ENCODE data around the gene MCIDAS. TPM values are rescaled to one million over a fixed set of nuclear protein-coding genes. Genes with fewer than 3 reads are reported as not detected.

Gene MCIDAS
- total and polyA plus RNA-seq, 2 of the 13 experiments (the other 11 are each of a cell fraction or from before 2014, with no cell fraction given), result not detected

DNA sequence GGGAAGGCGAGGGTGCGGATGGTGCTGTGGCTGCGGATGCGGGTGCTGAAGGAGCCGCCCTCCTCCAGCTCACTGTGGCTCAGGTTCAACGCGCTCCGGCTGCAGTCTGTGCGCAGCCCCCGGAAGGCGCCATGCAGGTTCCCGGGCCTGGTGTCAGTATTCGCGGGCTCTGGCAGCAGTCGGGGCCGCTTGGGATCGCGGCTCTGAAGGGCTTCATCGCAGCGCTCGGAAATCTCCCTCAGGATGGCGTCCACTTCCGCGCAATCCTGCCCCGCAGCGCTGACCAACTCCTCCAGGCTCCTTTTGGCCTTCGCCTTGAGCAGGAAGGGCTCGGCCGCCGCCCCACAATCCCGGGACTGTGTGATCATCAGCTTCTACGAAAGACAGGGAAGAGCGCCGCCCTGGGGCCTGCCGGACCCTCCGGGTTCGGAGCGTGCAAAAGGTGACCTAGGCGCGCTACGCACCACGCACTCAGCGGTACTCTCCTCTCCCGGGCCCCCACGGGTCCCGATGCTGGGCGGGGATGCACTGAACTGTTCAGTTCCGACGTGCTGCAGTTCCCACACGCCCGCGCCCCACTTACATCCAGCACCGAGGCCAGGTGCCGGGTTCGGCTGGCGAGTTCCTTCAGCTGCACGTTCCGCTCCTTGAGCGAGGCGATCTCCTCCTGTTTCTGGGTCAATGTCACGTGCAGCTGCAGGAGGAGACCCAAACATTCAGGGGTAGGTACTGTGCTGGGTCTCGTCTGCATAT lies 6.5 kb downstream of the MCIDAS start:
- H3K9ac ChIP-seq (ENCODE audit: insufficient read depth, low read depth, low read length), result no peak overlapping the region
- H3K9me3 ChIP-seq (ENCODE audit: low read length), result no peaks in the 10 kb centered on the region
- 86% methylated on average over 22 of the region's 62 CpGs for WGBS (ENCODE audit: low lambda C conversion rate)
- CTCF ChIA-PET (ENCODE audit: low intra/inter-chr PET ratio, low total read pairs), result no interaction called here
- H3K27ac ChIP-seq (ENCODE audit: extremely low read length, insufficient read depth, low read length), result no peak overlapping the region
- FAIRE-seq (no peak), DNase-seq (ENCODE audit: low spot score) (no peak), ATAC-seq (no peak)
- POLR2A ChIA-PET, result no interaction called here
- TF ChIP-seq RARG (CRISPR knock-in tag; IDR thresholded peaks at IDR 0.05; ENCODE audit: low read depth) (no peak), ZNF12 (CRISPR knock-in tag; IDR thresholded peaks at IDR 0.05) (no peak), RBM39 (IDR thresholded peaks at IDR 0.05; ENCODE audit: low read depth, low read length, poor library complexity, severe bottlenecking) (no peak), KMT2B (CRISPR knock-in tag; IDR thresholded peaks at IDR 0.05) (no peak)
- TF ChIP-seq, protein P1, sequence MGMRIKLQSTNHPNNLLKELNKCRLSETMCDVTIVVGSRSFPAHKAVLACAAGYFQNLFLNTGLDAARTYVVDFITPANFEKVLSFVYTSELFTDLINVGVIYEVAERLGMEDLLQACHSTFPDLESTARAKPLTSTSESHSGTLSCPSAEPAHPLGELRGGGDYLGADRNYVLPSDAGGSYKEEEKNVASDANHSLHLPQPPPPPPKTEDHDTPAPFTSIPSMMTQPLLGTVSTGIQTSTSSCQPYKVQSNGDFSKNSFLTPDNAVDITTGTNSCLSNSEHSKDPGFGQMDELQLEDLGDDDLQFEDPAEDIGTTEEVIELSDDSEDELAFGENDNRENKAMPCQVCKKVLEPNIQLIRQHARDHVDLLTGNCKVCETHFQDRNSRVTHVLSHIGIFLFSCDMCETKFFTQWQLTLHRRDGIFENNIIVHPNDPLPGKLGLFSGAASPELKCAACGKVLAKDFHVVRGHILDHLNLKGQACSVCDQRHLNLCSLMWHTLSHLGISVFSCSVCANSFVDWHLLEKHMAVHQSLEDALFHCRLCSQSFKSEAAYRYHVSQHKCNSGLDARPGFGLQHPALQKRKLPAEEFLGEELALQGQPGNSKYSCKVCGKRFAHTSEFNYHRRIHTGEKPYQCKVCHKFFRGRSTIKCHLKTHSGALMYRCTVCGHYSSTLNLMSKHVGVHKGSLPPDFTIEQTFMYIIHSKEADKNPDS (CRISPR knock-in tag; IDR thresholded peaks at IDR 0.05), result no peak
- TF ChIP-seq, protein P2, sequence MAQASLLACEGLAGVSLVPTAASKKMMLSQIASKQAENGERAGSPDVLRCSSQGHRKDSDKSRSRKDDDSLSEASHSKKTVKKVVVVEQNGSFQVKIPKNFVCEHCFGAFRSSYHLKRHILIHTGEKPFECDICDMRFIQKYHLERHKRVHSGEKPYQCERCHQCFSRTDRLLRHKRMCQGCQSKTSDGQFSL (CRISPR knock-in tag; IDR thresholded peaks at IDR 0.05), result no peak
- TF ChIP-seq, protein P3, sequence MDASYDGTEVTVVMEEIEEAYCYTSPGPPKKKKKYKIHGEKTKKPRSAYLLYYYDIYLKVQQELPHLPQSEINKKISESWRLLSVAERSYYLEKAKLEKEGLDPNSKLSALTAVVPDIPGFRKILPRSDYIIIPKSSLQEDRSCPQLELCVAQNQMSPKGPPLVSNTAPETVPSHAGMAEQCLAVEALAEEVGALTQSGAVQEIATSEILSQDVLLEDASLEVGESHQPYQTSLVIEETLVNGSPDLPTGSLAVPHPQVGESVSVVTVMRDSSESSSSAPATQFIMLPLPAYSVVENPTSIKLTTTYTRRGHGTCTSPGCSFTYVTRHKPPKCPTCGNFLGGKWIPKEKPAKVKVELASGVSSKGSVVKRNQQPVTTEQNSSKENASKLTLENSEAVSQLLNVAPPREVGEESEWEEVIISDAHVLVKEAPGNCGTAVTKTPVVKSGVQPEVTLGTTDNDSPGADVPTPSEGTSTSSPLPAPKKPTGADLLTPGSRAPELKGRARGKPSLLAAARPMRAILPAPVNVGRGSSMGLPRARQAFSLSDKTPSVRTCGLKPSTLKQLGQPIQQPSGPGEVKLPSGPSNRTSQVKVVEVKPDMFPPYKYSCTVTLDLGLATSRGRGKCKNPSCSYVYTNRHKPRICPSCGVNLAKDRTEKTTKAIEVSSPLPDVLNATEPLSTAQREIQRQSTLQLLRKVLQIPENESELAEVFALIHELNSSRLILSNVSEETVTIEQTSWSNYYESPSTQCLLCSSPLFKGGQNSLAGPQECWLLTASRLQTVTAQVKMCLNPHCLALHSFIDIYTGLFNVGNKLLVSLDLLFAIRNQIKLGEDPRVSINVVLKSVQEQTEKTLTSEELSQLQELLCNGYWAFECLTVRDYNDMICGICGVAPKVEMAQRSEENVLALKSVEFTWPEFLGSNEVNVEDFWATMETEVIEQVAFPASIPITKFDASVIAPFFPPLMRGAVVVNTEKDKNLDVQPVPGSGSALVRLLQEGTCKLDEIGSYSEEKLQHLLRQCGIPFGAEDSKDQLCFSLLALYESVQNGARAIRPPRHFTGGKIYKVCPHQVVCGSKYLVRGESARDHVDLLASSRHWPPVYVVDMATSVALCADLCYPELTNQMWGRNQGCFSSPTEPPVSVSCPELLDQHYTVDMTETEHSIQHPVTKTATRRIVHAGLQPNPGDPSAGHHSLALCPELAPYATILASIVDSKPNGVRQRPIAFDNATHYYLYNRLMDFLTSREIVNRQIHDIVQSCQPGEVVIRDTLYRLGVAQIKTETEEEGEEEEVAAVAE (CRISPR knock-in tag; IDR thresholded peaks at IDR 0.05; ENCODE audit: borderline replicate concordance), result no peak
- TF ChIP-seq, protein P4, sequence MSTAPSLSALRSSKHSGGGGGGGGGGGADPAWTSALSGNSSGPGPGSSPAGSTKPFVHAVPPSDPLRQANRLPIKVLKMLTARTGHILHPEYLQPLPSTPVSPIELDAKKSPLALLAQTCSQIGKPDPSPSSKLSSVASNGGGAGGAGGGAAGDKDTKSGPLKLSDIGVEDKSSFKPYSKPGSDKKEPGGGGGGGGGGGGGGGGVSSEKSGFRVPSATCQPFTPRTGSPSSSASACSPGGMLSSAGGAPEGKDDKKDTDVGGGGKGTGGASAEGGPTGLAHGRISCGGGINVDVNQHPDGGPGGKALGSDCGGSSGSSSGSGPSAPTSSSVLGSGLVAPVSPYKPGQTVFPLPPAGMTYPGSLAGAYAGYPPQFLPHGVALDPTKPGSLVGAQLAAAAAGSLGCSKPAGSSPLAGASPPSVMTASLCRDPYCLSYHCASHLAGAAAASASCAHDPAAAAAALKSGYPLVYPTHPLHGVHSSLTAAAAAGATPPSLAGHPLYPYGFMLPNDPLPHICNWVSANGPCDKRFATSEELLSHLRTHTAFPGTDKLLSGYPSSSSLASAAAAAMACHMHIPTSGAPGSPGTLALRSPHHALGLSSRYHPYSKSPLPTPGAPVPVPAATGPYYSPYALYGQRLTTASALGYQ (CRISPR knock-in tag; IDR thresholded peaks at IDR 0.05), result no peak
- H3K36me3 ChIP-seq (replicated peaks in 1 of 2; ENCODE audit: control insufficient read depth in 1 of 2, insufficient read depth in 2 of 2, low read length in 2 of 2), result no peaks in the 10 kb centered on the region
- H3K79me2 ChIP-seq (ENCODE audit: insufficient read depth, low read length), result no peaks in the 10 kb centered on the region
- no peaks in the 10 kb centered on the region for H4K20me1 ChIP-seq (ENCODE audit: insufficient read depth, low read length)
- no TSS peak for BruUV-seq (replicated peaks)
- no peak overlapping the region for H3K4me2 ChIP-seq (ENCODE audit: low read depth, low read length)
- in situ Hi-C loops (cut with HindIII; ENCODE audit: extremely low pct_ligation_motif_present, low pct_unique_long_range_greater_than_20kb), result no loop called here
- H2AFZ ChIP-seq (ENCODE audit: low read length), result no peak overlapping the region
- intact Hi-C loops (cut with micrococcal nuclease; ENCODE audit: unreplicated experiment), result no loop called here
- H3K4me3 ChIP-seq (replicated peaks in 1 of 3; ENCODE audit: insufficient read depth in 1 of 3, low read depth in 2 of 3, low read length in 3 of 3), result no peak overlapping the region
- peaks cover 0 to 12% of the 10 kb centered on the region in 2 experiments; a peak in 4 of 5 replicates for H3K27me3 ChIP-seq (ENCODE audit: control insufficient read depth in 1 of 2, insufficient read depth in 2 of 2, low read length in 2 of 2)
- H3K4me1 ChIP-seq (ENCODE audit: insufficient read depth, low read length), result no peaks in the 10 kb centered on the region
